Panc1 (cell line): ENCODE results near the gene FERMT3. TPM values are rescaled to one million over a fixed set of nuclear protein-coding genes. Genes with fewer than 3 reads are reported as not detected.

Experiments used
- ATAC-seq: fragments of 200-7000 bp; cut with Tn5 transposase; 2 replicates; pipeline ENCODE4 v1.9.1; 2020; ENCODE audit warnings: mild to moderate bottlenecking, moderate library complexity
- BruUV-seq: library from RNA; stranded (reverse); fragments of 400-500 nt; replicated peaks from 2 replicates; lab custom pipeline; 2021; lab: Mats Ljungman, UMichigan
- CTCF ChIA-PET: fragments of 300-600 bp; sonication (Branson Sonifier 250); formaldehyde crosslinking; loops from one replicate; lab custom pipeline; 2022; ENCODE audit warnings: antibody characterized with exemption; lab: Charles Lee
- POLR2A ChIA-PET: fragments of 300-600 bp; sonication (Branson Sonifier 250); formaldehyde crosslinking; loops from one replicate; lab custom pipeline; 2022; ENCODE audit warnings: antibody characterized with exemption; lab: Charles Lee
- DNase-seq: peaks from one replicate; pipeline ENCODE4 v3.0.0-alpha.2; 2010; ENCODE audit warnings: low read depth, low spot score
- H3K27ac ChIP-seq: 2 replicates; pipeline ENCODE4 v1.5.1; 2011; ENCODE audit warnings: mild to moderate bottlenecking, low read length, inconsistent platforms
- H3K27me3 ChIP-seq: fragments of 200-500 bp; sonication (Bioruptor generic); 2 replicates; pipeline ENCODE4 v1.6.0; 2014; ENCODE audit warnings: low read length, inconsistent platforms; ENCODE audit not compliant: control insufficient read depth, insufficient read depth
- H3K36me3 ChIP-seq: fragments of 200-500 bp; sonication (Bioruptor generic); 2 replicates; pipeline ENCODE4 v1.5.1; 2014; ENCODE audit warnings: inconsistent platforms, mild to moderate bottlenecking, low read length, moderate library complexity; ENCODE audit not compliant: control insufficient read depth, insufficient read depth
- H3K4me1 ChIP-seq: 2 replicates; pipeline ENCODE4 v1.5.1; 2011; ENCODE audit warnings: inconsistent platforms, mild to moderate bottlenecking, low read length, moderate library complexity; ENCODE audit not compliant: control insufficient read depth, insufficient read depth
- H3K4me3 ChIP-seq, 2 experiments: 2 replicates each; pipeline ENCODE4 v1.5.1; 2011 to 2012; ENCODE audit warnings: low read depth in 2 of 2, low read length in 2 of 2, mild to moderate bottlenecking in 2 of 2, inconsistent platforms in 1 of 2, moderate library complexity in 1 of 2
- H3K9me3 ChIP-seq: fragments of 200-500 bp; sonication (Bioruptor generic); 2 replicates; pipeline ENCODE4 v1.5.1; 2014; ENCODE audit warnings: low read depth, mild to moderate bottlenecking, inconsistent platforms, low read length, moderate library complexity; ENCODE audit not compliant: control insufficient read depth, insufficient read depth
- POLR2AphosphoS5 ChIP-seq: IDR thresholded peaks from 2 replicates; pipeline ENCODE4 v1.6.1; 2012; ENCODE audit warnings: mild to moderate bottlenecking, low read depth, low read length, moderate library complexity
- SIN3A ChIP-seq: IDR thresholded peaks from 2 replicates; pipeline ENCODE4 v1.6.1; 2012; ENCODE audit warnings: low read depth, mild to moderate bottlenecking, low read length, moderate library complexity, borderline replicate concordance; ENCODE audit not compliant: insufficient read depth
- TCF7L2 ChIP-seq: IDR thresholded peaks from 2 replicates; pipeline ENCODE4 v1.6.1; 2011; ENCODE audit warnings: mild to moderate bottlenecking, low read depth, low read length, inconsistent platforms
- in situ Hi-C: cut with HindIII; loops from 2 replicates; pipeline ENCODE4 v1.10.0; 2016; ENCODE audit warnings: low sequenced_read_pairs, low pct_unique_long_range_greater_than_20kb
- intact Hi-C: fragments of 100-400 bp; cut with micrococcal nuclease; formaldehyde crosslinking; loops from one replicate; pipeline ENCODE4 v1.10.0; 2022; ENCODE audit not compliant: unreplicated experiment
- total RNA-seq: library from RNA; stranded (reverse); gene quantifications from one replicate; pipeline ENCODE4 v1.2.1, GENCODE V29; 2021; ENCODE audit not compliant: unreplicated experiment
- TF ChIP-seq, protein P1 (sequence below), 2 experiments: IDR thresholded peaks; 2 replicates each; pipeline ENCODE4 v1.6.1; 2011 to 2012; ENCODE audit warnings: low read depth in 2 of 2, control low read depth in 1 of 2, low read length in 1 of 2, mild to moderate bottlenecking in 1 of 2, moderate library complexity in 1 of 2; ENCODE audit not compliant: insufficient read depth in 1 of 2
- TF ChIP-seq, protein P2 (sequence below): fragments of 450-650 bp; IDR thresholded peaks from 2 replicates; pipeline ENCODE4 v1.5.1; 2017; ENCODE audit warnings: mild to moderate bottlenecking

The FERMT3 gene
- total RNA-seq, 1 experiment from 2014 or later: 2.9 TPM

DNA sequence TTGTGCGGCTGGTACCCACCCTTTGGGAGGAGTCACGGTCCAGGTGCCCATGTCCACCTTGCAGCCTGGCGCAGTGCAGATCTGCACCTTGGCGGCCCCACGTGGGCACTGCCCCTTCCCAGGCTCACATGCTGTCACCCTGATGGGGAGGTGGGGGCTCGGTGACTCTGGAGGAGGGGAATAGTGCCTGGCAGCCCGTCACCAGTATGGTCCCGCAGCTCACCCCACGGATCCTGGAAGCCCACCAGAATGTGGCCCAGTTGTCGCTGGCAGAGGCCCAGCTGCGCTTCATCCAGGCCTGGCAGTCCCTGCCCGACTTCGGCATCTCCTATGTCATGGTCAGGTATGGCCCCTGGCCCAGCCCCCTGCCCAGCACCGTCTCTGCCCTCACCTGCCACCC, 14.3 kb downstream of the FERMT3 start:
- no peak overlapping the region for H3K4me3 ChIP-seq
- TF ChIP-seq, protein P1, sequence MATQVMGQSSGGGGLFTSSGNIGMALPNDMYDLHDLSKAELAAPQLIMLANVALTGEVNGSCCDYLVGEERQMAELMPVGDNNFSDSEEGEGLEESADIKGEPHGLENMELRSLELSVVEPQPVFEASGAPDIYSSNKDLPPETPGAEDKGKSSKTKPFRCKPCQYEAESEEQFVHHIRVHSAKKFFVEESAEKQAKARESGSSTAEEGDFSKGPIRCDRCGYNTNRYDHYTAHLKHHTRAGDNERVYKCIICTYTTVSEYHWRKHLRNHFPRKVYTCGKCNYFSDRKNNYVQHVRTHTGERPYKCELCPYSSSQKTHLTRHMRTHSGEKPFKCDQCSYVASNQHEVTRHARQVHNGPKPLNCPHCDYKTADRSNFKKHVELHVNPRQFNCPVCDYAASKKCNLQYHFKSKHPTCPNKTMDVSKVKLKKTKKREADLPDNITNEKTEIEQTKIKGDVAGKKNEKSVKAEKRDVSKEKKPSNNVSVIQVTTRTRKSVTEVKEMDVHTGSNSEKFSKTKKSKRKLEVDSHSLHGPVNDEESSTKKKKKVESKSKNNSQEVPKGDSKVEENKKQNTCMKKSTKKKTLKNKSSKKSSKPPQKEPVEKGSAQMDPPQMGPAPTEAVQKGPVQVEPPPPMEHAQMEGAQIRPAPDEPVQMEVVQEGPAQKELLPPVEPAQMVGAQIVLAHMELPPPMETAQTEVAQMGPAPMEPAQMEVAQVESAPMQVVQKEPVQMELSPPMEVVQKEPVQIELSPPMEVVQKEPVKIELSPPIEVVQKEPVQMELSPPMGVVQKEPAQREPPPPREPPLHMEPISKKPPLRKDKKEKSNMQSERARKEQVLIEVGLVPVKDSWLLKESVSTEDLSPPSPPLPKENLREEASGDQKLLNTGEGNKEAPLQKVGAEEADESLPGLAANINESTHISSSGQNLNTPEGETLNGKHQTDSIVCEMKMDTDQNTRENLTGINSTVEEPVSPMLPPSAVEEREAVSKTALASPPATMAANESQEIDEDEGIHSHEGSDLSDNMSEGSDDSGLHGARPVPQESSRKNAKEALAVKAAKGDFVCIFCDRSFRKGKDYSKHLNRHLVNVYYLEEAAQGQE (IDR thresholded peaks at IDR 0.05; ENCODE audit: insufficient read depth in 1 of 2, low read depth in 2 of 2, low read length in 1 of 2): no peak
- no peak for TF ChIP-seq TCF7L2
- no peak for TF ChIP-seq POLR2AphosphoS5
- TF ChIP-seq, protein P2, sequence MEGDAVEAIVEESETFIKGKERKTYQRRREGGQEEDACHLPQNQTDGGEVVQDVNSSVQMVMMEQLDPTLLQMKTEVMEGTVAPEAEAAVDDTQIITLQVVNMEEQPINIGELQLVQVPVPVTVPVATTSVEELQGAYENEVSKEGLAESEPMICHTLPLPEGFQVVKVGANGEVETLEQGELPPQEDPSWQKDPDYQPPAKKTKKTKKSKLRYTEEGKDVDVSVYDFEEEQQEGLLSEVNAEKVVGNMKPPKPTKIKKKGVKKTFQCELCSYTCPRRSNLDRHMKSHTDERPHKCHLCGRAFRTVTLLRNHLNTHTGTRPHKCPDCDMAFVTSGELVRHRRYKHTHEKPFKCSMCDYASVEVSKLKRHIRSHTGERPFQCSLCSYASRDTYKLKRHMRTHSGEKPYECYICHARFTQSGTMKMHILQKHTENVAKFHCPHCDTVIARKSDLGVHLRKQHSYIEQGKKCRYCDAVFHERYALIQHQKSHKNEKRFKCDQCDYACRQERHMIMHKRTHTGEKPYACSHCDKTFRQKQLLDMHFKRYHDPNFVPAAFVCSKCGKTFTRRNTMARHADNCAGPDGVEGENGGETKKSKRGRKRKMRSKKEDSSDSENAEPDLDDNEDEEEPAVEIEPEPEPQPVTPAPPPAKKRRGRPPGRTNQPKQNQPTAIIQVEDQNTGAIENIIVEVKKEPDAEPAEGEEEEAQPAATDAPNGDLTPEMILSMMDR: no peak
- no peak for TF ChIP-seq SIN3A
- H3K4me1 ChIP-seq: no peaks in the 10 kb centered on the region; the same call in none of the 2 replicates
- H3K9me3 ChIP-seq: no peaks in the 10 kb centered on the region
- BruUV-seq: no TSS peak
- DNase-seq (no peak), ATAC-seq (no peak; the same call in 1 of the 2 replicates)
- H3K36me3 ChIP-seq: peaks cover 2% of the 10 kb centered on the region
- in situ Hi-C loops (no loop called here), intact Hi-C loops (no loop called here)
- POLR2A ChIA-PET: interaction anchor here (0.5 kb wide), 1 partner anchor 11 kb away, joined by 5 read pairs; no protein-coding TSS in a partner anchor
- H3K27me3 ChIP-seq: no peaks in the 10 kb centered on the region
- no peak overlapping the region for H3K27ac ChIP-seq
- CTCF ChIA-PET: no interaction called here

DNA sequence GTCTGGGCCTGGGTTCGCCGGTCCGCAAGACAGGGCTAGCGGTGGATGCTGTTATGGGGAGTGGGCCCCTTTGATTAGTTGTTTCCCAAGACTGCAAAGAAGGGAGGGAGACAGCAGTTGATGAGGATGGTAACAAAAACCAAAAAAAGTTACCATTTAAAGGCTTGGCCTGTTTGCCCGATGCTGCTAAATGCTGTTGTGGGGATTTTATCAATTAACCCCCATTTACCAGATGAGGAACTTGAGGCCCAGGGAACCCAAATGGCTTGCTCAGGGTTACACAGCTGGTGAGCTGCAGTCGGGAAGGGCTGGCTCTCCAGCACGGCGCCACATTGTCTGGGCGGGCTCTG, 16.1 kb downstream of the FERMT3 start:
- Histone ChIP-seq H3K4me1 (peaks cover 5% of the 10 kb centered on the region), H3K27ac (no peak overlapping the region), H3K27me3 (no peaks in the 10 kb centered on the region), H3K9me3 (no peaks in the 10 kb centered on the region), H3K36me3 (peaks cover 2% of the 10 kb centered on the region), H3K4me3 (no peak overlapping the region)
- no TSS peak for BruUV-seq
- DNase-seq: no peak
- POLR2A ChIA-PET: no interaction called here
- CTCF ChIA-PET: no interaction called here
- no peak for ATAC-seq
- in situ Hi-C loops: no loop called here
- intact Hi-C loops: no loop called here
- TF ChIP-seq SIN3A (no peak), TCF7L2 (no peak), POLR2AphosphoS5 (no peak)
- TF ChIP-seq, protein P1 (IDR thresholded peaks at IDR 0.05; ENCODE audit: insufficient read depth in 1 of 2, low read depth in 2 of 2, low read length in 1 of 2): no peak
- TF ChIP-seq, protein P2: no peak
